Stimulated activated CD4-positive, alpha-beta T cell treated with anti-CD3 and anti-CD28 coated beads, Interleukin-4, amount 100 ng/mL, for 48 hours (primary cell): ENCODE results near the gene LOXL1.

ENCODE experiments used
- DNase-seq, 2 donors: peaks; one replicate each; pipeline ENCODE4 v3.0.0-alpha.2; 2020; ENCODE audit warnings: low read depth in 2 of 2

LOXL1 gene

DNA sequence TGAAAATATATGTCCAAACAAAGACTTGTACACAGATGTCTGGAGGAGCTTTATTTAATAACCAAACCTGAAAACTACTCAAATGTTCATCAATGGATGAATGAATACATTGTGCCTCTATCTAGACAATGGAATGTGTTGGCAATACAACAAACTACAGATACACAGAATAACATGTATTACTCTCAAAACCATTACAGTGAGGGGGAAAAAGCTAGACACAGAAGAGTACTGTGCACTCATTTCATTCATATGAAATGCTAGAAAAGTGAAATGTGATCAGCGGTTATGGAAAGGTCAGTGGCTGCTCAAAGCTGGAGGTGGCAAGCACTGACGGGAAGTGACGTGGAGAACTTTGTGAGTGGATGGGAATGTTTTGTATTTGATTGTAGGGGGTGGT is 52.6 kb downstream of the LOXL1 start:
- DNase-seq = no peak

DNA sequence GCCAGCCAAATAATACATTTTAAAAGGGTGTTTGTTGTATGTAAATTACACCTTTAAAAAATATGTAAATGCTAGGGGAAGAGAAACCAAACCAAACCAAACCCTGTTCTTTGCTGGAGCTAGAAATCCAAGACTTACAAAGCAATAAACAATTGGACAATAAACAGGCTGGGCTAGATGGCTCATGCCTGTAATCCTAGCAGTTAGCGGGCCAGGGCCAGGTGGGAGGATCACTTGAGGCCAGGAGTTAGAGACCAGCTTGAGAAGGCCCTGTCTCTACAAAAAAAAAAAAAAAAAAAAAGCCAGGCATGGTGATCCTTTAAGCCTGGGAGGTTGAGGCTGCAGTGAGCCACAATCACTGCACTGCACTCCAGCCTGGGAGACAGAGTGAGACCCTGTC is 53.4 kb downstream of the LOXL1 start:
- no peak for DNase-seq

DNA sequence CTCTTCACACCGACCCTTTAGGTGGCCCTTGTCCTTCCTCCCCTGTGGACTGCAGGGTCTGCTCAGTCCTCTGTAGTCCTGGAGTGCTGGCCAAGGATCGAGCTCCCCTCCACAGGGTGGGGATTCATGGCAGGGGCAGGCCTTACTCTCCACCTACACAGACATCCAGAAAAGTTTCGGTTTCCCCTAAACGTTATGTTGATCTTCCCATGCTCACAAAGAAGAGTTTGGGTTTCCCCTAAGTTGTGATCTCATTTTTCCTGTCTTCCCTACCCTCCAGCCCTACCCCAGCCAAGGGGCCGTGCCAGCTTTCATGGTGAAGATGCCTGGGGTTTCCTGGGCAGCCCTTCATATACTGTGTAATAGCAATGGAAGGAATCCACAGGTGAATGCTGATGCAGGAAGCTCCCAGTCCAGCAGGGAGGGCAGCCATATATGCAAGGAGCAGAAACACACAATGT is 55.5 kb downstream of the LOXL1 start:
- DNase-seq = no peak

DNA sequence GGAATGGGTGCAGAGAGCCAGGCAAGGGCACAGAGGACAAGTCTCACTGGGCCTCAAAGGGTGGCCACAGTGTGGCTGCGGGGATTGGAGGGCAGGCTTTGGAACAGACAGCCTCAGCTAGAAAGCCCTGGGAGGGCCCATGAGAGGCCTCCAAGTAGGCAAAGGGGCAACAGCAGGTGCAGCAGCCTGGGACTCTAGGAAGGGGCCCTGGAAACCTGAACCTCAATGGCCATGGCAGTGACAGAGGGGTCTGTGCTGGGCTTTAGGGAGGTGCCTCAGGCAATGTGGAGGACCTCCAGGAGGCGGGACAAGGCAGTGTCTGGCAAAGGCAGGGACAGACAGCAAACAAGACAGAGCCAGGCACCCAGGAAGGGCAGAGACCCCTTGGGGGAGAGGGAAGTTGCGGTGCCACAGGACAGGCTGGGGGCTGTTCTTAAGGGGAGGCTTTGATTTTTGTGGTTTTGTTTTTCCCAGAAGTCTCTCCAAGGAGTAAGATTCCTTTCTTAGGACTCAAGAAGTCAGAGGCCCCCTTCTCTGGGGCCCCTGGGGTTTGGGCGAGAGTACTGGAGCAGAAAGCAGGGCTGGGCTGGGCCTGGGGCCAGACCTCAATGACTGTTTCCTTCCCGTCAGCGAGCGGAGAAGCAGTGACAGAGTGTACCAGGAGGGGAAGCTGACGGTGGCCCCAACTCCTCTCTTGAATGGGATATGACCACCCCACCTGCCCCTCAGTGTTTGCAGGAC is 56.1 kb downstream of the LOXL1 start:
- DNase-seq = no peak

DNA sequence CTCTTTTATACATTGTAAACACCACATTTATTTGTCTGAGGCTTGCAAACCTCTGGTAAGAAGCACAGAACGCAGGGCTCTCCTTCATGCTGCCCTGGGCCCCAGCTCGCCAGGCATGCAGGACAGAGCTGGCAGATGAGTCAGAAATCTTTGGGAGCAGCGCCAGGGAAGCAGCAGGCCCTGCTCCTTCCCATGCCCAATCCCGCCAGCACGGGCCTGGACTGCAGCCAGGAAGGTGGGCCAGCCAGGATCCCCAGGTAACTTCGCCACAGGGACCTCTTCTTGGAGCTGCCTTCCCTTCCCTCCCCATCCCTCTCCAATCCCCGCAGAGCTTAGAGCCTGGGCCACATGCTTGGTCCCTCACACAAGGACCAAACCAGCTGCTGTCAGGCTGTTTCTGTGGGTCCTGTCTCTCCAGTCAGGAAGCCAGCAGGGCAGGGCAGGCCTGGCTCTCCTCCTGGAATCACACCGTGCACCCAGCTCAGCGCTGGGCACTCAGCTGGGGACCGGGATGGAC is 57.0 kb downstream of the LOXL1 start:
- DNase-seq = no peak

DNA sequence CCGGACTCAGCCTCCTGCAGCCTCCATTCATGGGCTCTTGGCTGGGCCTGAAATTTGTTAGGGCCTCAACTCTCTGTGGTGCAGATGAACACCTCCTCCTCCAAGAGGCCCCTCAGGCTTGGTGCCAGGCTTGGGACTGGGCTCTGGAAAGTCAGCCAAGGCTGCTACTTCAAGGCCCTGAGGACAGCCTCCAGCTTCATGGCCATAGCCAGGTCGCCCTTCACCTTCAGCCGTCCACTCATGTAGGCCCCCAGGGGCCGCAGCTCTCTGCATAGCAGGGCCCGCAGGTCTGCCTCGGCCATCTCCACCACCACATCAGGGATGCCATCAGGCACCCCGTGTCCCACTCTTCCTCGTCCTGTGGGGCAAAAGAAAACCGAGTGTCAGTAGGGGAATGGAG is 57.5 kb downstream of the LOXL1 start:
- no peak for DNase-seq

DNA sequence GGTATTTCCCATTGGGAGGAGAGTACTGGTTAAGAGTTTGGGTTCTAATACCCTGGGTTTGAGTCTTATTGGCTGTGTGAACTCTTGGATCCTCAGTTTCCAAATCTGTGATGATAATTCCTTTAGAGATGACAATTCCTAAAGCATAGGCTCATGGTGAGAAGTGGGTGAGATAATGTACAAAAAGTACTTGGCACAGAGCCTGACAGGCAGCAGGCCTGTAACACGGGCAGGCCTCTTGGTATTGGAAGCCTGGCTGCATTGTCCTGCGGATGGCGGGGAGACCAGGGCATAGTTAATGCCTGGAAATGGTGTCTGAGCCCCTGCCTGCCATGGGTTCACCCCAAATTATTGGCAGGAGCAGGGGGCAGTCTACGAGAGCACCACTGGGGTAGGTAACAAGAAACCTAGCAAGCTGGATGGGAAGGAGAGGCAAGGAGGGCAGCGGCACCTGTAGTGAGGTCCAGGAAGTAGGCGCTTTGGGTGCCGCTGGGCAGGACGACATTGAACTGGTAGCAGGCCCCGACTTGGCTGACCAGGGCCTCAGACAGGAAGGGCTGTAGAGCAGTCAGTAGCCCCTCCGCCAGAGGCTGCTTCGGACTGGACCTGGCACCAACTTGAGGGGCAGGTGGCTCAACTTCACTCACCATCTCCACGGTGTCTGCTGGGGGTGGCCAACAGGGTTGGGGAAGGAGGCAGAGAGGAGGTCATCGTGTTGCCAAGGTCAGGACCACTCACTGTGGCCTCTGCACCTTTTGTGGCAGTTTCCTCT is 58.1 kb downstream of the LOXL1 start:
- DNase-seq = no peak

DNA sequence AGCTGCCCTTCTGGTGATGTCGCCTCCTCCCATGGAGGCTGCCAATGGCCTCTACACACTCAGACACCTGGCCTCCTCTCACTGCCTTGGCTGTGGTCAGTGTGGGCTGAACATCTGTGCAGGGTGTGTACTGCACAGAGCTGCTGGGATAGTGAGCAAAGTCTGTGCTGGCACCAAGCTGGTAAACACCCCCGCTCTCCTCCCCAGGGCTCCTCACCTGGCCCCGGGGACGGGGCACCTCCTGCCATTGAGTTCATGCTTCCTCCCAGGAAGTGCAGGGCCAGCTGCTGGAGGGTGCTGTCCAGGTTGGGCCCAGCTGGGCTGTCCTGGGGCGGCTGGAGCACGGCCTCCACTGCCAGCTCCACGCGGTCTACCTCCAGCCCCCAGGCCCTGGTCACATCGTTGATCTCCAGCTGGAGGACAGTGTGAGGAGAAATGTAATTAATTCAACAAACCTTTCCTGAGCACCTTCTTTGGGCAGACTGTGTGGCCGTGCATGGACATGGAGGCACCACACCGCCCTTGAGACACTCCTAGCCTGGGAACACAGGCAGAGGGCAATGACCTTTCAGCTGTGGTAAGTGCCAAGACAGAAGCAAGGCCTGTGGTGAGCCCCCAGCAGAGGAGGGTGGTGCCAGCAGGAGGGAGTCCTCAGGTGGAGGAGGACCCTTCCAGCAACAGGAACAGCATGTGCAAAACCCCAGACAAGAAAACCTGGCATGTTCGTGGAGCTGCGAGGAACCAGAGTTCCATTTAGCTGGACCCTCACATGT is 59.0 kb downstream of the LOXL1 start:
- no peak for DNase-seq

DNA sequence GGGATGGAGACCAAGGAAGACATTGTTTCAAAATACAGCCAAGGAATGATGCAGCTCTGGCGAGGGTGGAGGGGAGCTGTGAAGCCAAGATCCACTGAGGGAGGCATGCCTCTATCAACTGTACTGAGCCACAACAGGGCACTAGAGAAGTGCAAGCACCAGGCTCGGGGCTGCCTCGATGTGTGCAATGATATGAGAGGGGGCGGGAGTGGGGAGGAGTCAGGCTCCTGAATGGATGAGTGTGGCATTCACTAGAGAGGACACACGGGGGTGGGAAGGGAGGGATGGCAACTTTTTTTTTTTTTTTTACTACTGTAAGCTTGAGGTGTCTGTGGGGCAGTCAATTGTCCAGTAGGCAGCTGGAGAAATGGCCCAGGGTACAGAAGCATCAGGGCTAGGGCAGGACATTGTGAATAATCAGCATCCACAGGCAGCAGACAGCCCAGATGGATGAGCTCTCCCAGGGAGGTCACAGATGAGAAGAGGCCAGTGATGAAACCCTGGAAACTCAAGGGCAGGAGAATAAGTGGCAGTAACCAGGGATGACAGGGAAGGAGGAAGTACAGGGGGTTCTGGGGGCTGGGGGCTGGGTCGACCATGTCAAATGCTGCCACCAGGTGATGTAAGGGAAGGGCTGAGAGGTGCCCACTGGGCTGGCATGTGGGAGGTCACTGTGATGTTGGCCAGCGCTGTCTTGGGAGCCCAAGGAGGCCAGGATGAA is 60.0 kb downstream of the LOXL1 start:
- DNase-seq = no peak

DNA sequence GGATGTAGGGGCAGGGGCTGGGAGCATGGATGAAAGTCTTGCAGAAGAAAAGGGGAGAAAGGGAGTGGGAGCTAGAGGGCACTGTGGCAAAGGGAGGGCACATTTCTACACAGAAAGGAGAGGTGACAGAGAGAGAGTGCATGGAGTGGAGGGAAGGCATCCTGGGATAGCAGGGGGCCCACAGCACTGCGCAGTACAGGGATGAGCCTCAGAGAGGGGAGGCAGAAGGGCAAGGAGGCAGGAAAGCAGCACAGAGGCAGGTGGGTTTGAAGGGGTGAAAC is 60.5 kb downstream of the LOXL1 start:
- no peak for DNase-seq

DNA sequence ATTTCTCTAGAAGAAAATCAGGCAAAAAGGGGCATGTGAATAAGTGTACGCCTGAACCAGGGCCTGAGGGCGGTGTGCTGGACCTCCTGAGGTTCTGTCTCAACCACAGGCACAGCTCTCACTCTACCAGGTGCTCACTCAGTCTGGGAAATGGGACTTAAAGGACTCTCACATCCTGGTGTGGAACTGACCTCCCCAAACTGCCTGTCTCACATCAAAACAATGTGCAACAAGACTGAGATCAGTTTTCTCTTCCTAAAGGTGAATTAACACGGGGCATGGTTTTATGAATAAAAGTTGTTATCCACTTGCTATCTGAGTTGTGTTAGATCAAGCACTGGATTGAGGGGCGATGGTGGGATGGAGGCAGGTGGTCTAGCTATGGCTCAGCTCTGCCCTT is 61.0 kb downstream of the LOXL1 start:
- DNase-seq = no peak

DNA sequence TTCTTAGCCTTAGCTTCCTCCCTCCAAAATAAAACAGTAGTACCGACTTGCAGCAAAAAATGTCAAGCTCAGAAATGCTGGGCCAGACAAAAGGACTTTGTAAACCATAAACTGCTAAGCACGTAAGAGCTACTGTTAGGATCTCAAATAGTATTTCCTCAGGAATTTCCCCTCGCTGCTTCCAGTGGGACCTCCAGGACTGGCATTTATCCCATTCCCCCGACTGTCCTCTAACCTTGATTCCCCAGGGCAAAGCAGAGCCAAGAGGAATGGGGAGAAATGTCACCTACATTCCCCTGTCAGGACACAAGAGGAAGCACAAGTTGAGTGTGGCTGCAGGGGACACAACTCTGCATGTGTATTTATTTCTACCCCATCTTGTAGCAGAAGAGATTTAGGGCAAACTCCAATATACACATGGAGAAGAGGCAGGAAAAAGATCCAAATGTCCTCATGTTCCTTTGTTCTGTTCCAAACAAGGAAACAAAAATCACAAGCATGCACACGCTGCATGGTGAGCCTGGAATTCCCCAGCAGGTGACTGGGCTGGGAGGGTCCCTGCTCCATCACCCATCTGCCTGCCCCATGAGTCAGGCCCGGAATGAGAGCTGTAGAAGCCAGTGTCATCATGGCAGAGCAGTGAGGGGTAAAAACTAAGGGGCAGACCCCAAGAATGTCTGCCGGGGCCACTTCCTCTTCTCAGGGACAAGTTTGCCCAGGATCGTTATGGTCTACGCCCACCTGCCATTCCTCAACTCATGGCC is 61.6 kb downstream of the LOXL1 start:
- no peak for DNase-seq

DNA sequence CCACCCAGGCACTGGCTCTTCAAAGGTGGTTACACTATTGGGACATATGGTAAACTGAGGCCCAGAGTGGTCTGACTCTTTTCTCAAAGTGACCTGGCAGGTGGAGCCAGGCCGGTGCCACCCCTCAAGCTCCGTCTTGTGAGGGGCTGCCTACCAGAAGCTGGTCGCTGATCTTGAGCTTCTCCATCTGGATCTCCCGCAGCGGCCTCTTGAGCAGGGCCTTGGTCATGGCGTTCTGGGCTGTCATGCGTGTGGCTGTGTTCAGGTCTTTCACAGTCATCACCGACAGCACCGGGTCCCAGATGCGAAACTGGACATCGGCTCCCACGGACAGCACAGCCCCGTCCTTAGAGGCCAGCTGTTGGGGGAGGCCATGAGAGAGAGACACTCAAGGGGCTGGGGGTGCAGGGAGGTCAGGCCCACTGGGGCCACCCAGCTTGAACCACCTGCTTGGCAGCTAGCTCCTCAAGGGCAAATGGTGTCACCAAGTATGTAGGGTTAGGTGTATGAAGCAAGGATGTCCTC is 62.2 kb downstream of the LOXL1 start:
- DNase-seq = no peak

DNA sequence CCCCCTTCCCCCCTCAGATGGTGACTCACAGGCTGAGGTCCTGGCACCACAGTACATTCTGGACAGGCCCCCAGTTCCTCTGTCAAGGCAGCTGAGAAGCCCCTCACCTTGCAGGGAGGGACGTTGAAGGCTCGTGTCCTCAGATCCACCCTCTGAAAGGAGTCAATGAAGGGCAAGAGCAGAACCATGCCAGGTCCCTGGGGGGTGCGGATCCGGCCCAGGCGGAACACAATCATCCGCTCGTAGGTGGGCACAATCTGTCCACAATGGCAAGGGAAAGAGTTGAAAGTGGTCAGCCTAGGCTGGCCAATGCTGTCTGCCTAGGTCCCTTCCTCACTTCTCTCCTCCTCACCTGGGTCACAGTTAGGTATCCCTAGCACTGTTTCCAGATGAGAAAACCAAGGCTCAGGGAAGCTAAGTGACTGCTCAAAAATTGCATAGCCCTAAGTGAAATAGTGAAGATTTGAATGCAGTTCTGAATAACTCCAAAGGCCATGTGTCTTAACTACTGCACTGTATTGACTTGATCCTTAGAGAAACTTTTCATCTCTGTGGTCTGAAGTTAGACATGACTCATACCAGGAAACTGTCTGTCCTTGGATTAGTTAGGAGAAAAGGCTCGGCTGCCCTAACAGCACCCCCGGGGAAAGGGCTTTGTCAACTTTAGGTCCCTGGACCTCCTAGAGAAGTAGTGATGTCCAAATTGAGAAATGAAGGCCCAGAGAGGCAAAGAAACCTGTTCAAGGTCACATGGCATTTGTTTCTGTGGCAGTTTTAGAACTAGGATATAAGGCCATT is 62.9 kb downstream of the LOXL1 start:
- DNase-seq = no peak

DNA sequence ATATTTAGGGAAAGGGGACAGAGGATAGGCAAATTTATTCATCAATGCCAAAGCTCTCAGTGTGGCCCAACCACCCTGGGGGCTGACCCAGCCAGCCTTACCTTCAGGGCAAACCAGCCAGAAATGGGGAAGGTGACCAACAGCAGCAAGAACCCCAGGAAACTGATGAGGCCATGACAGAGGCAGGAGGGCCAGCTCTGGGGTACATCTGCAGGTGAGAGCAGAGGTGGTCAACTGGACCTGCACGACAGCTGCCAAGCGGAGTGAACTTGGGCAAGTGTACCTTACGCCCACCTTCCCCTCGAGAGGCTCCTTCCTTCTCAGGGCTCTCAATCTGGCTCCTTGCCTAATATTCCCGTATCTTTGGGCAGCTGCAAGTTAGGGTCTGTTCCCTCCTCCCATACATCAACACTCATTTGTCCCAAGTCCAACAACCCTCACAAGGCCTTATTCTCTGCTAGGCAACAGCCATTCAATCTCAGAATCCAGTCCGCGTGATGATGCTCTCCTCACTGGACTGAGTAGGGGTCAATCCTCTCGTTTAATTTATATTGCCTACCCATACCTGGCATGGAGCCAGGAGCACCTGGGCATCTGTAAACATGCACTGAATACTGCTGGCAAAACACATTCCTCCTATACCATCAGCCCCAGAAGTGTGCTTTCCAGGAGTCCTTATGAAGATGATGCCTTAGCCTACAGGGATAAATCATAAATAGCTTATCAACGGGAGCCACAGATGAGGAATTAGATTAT is 64.2 kb downstream of the LOXL1 start:
- no peak for DNase-seq

DNA sequence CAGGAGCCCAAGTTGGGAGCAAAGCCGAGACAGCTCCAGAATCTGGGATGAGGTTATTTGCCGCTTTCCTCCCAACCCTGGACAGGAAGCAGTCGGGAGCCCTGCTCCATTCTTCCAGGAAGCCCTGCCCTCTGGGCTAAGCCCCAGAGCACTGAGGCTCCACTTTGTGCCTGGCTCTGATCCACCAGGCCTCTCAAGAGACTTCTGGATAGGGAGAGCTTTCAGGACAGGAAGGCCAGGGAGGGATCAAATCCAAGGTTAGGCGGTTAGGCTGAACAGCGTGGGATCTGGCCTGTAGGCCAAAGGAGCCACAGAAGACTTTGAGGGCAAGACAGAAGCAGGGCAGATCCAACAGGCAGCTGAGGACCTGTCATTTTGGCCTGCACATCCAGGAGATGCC is 65.0 kb downstream of the LOXL1 start:
- DNase-seq = no peak

DNA sequence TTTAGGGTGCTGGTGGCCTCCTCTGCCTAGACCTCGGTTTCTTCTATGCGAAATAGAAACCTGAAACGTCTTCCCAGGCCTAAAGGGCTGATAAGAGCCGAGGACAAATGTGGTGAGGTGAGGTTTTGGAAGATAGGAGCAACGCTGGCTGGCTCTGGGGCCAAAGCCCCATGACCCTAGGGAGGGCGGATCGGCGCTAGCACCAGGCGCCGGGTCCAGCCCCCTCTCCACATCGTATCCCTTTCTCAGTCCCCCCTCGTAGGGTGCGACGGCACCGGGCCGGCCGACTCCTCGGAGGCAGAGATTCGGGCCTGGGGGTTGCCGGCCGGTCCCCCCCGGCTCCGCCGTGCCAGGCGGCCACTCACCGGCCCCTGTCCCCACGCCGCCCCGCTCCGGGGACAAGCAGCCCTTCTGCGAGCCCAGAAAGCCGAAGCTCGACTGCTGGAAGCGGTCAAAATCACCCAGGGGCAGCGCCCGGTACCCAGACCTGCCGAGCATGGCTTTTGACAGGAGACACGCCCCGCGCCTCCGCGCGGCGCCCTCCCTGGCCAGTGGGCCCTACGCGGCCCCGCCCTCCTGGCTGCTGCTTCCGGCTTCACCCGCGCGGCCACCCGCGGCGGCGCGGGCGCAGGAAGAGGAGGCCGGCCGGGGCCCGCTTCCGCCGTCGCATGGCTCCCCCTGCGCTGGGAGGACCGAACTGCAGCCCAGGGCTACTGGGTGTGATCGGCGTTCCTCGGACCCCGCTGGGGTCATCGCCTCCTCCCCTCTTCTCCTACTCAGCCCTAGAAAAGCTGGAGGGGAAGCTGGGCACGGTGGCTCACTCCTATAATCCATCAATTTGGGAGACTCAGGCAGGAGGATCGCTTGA is 65.7 kb downstream of the LOXL1 start, which contains the start of gene STOML1:
TSS of gene STOML1 (minus strand) at position 570 of the 868 bp plus-strand sequence. CDS start at position 498, 72 bp downstream.
- DNase-seq = peak; percentile 92 to 98

DNA sequence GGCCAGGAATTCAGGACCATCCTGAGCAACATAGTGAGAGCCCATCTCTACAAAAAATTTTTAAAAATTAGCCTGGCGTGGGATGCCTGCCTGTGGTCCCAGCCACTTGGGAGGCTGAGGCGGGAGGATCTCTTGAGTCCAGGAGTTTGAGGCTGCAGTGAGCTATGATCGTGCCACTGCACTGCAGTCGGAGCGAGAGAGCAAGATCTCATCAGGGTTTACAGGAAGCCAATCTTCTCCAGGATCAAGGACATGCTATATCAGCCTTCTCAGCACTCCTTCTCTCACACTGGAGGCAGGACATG is 66.3 kb downstream of the LOXL1 start:
- no peak for DNase-seq
